NT2/D1 (cell line): ENCODE results near the gene XPO6.

Experiments
- SUZ12 ChIP-seq: IDR thresholded peaks from 2 replicates; pipeline ENCODE4 v1.6.1; 2011; ENCODE audit not compliant: insufficient read length, insufficient read depth; ENCODE audit errors: extremely low read depth
- ZNF274 ChIP-seq: IDR thresholded peaks from 2 replicates; pipeline ENCODE4 v1.6.1; 2011; ENCODE audit warnings: mild to moderate bottlenecking, low read depth, low read length

DNA sequence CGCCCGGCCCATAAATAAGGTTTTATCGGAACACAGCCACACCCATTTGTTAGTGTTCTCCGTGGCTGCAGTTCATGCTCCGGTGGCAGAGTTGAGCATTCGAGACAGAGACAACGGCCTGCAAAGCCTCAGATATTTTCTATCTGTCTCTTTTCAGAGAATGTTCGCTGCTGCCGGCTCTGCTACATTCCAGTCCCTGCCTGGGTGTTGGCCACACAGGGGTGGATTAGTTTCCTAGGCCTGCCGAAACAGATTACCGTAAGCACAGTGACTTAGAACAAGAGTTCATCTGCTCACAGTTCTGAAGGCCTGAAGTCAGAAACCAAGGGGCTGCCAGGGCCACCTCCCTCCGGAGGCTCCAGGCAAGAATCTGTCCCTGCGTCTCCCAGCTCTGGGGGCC lies 129.1 kb downstream of the XPO6 start:
- TF ChIP-seq SUZ12 (no peak), ZNF274 (no peak)
